ENCODE measurements around the gene SMIM7. TPM values are rescaled to one million over a fixed set of nuclear protein-coding genes. Genes with fewer than 3 reads are reported as not detected.
"Not testable (repeated sequence)": the region's sequence is repeated elsewhere in the genome, so short reads cannot be mapped to it uniquely, and the experiment has no call there.

SMIM7 gene
- total and polyA plus RNA-seq, 4 donors, result 46.9 to 114 (median 81.7) TPM

GRCh38 chr19:16651421-16652188 lies 8.3 kb downstream of the SMIM7 start:
- ATAC-seq (ENCODE audit: low FRiP score); H3K4me1 ChIP-seq (ENCODE audit: control insufficient read depth in 1 of 2, insufficient read depth in 2 of 2, low read length in 2 of 2); H3K27ac ChIP-seq (ENCODE audit: low read depth in 1 of 2, low read length in 2 of 2); H3K9me3 ChIP-seq (ENCODE audit: control insufficient read depth, low read length); H3K27me3 ChIP-seq (ENCODE audit: control insufficient read depth in 1 of 2, insufficient read depth in 2 of 2, low read length in 1 of 2); DNase-seq; H3K4me3 ChIP-seq (ENCODE audit: low read length in 2 of 2); H3K36me3 ChIP-seq (ENCODE audit: control insufficient read depth in 1 of 2, insufficient read depth in 2 of 2, low read length in 1 of 2); intact Hi-C loops (cut with DNase I): not testable (repeated sequence)
- WGBS, 2 donors, result 92 to 94% methylated on average over 8 of the region's 8 CpGs

GRCh38 chr19:16650821-16651220 lies 9.1 kb downstream of the SMIM7 start:
- Histone ChIP-seq H3K27ac (ENCODE audit: low read depth in 1 of 2, low read length in 2 of 2) (no peak overlapping the region), H3K4me1 (ENCODE audit: control insufficient read depth in 1 of 2, insufficient read depth in 2 of 2, low read length in 2 of 2) (no peaks in the 10 kb centered on the region), H3K27me3 (ENCODE audit: control insufficient read depth in 1 of 2, insufficient read depth in 2 of 2, low read length in 1 of 2) (no peaks in the 10 kb centered on the region), H3K4me3 (ENCODE audit: low read length in 2 of 2) (no peak overlapping the region), H3K36me3 (ENCODE audit: control insufficient read depth in 1 of 2, insufficient read depth in 2 of 2, low read length in 1 of 2) (peaks cover 3 to 7% of the 10 kb centered on the region in 2 donors), H3K9me3 (ENCODE audit: control insufficient read depth, low read length) (no peaks in the 10 kb centered on the region)
- ATAC-seq (ENCODE audit: low FRiP score) (no peak), DNase-seq (no peak)
- WGBS, 2 donors, result 80 to 81% methylated on average over 2 of the region's 2 CpGs
- intact Hi-C loops (cut with DNase I), result no loop called here

GRCh38 chr19:16649734-16650133 lies 10.2 kb downstream of the SMIM7 start:
- no peak overlapping the region for H3K27ac ChIP-seq (ENCODE audit: low read depth in 1 of 2, low read length in 2 of 2)
- H3K36me3 ChIP-seq (ENCODE audit: control insufficient read depth in 1 of 2, insufficient read depth in 2 of 2, low read length in 1 of 2), result peaks cover 3 to 10% of the 10 kb centered on the region in 2 donors
- no peak for ATAC-seq (ENCODE audit: low FRiP score)
- H3K9me3 ChIP-seq (ENCODE audit: control insufficient read depth, low read length), result no peaks in the 10 kb centered on the region
- WGBS, 2 donors, result 39 to 62% methylated on average over 9 of the region's 9 CpGs
- DNase-seq, result no peak
- no peaks in the 10 kb centered on the region for H3K4me1 ChIP-seq (ENCODE audit: control insufficient read depth in 1 of 2, insufficient read depth in 2 of 2, low read length in 2 of 2)
- no peaks in the 10 kb centered on the region for H3K27me3 ChIP-seq (ENCODE audit: control insufficient read depth in 1 of 2, insufficient read depth in 2 of 2, low read length in 1 of 2)
- H3K4me3 ChIP-seq (ENCODE audit: low read length in 2 of 2), result no peak overlapping the region
- intact Hi-C loops (cut with DNase I), result no loop called here

GRCh38 chr19:16645140-16645539 lies 14.8 kb downstream of the SMIM7 start:
- no peak overlapping the region for H3K4me3 ChIP-seq (ENCODE audit: low read length in 2 of 2)
- H3K36me3 ChIP-seq (ENCODE audit: control insufficient read depth in 1 of 2, insufficient read depth in 2 of 2, low read length in 1 of 2), result peaks cover 6 to 7% of the 10 kb centered on the region in 2 donors
- DNase-seq, result no peak
- H3K27me3 ChIP-seq (ENCODE audit: control insufficient read depth in 1 of 2, insufficient read depth in 2 of 2, low read length in 1 of 2), result no peaks in the 10 kb centered on the region
- no peak for ATAC-seq (ENCODE audit: low FRiP score)
- no peaks in the 10 kb centered on the region for H3K9me3 ChIP-seq (ENCODE audit: control insufficient read depth, low read length)
- H3K27ac ChIP-seq (ENCODE audit: low read depth in 1 of 2, low read length in 2 of 2), result no peak overlapping the region
- intact Hi-C loops (cut with DNase I), result no loop called here
- H3K4me1 ChIP-seq (ENCODE audit: control insufficient read depth in 1 of 2, insufficient read depth in 2 of 2, low read length in 2 of 2), result no peaks in the 10 kb centered on the region
- WGBS, 2 donors, result 92 to 96% methylated on average over 9 of the region's 9 CpGs

GRCh38 chr19:16641695-16642094 lies 18.2 kb downstream of the SMIM7 start:
- Histone ChIP-seq H3K27ac (ENCODE audit: low read depth in 1 of 2, low read length in 2 of 2) (no peak overlapping the region), H3K4me3 (ENCODE audit: low read length in 2 of 2) (no peak overlapping the region), H3K27me3 (ENCODE audit: control insufficient read depth in 1 of 2, insufficient read depth in 2 of 2, low read length in 1 of 2) (no peaks in the 10 kb centered on the region), H3K4me1 (ENCODE audit: control insufficient read depth in 1 of 2, insufficient read depth in 2 of 2, low read length in 2 of 2) (no peaks in the 10 kb centered on the region), H3K9me3 (ENCODE audit: control insufficient read depth, low read length) (no peaks in the 10 kb centered on the region), H3K36me3 (ENCODE audit: control insufficient read depth in 1 of 2, insufficient read depth in 2 of 2, low read length in 1 of 2) (peaks cover 3 to 11% of the 10 kb centered on the region in 2 donors)
- 98 to 99% methylated on average over 10 of the region's 10 CpGs for WGBS, 2 donors
- DNase-seq (no peak), ATAC-seq (ENCODE audit: low FRiP score) (no peak)
- intact Hi-C loops (cut with DNase I), result no loop called here

GRCh38 chr19:16640951-16641350 lies 19.0 kb downstream of the SMIM7 start:
- WGBS, 2 donors, result 97 to 100% methylated on average over 1 of the region's 1 CpG
- ATAC-seq (ENCODE audit: low FRiP score), result no peak
- no peaks in the 10 kb centered on the region for H3K9me3 ChIP-seq (ENCODE audit: control insufficient read depth, low read length)
- DNase-seq, result no peak
- H3K4me3 ChIP-seq (ENCODE audit: low read length in 2 of 2), result no peak overlapping the region
- H3K27me3 ChIP-seq (ENCODE audit: control insufficient read depth in 1 of 2, insufficient read depth in 2 of 2, low read length in 1 of 2), result no peaks in the 10 kb centered on the region
- intact Hi-C loops (cut with DNase I), result no loop called here
- no peaks in the 10 kb centered on the region for H3K4me1 ChIP-seq (ENCODE audit: control insufficient read depth in 1 of 2, insufficient read depth in 2 of 2, low read length in 2 of 2)
- no peak overlapping the region for H3K27ac ChIP-seq (ENCODE audit: low read depth in 1 of 2, low read length in 2 of 2)
- peaks cover 3 to 11% of the 10 kb centered on the region in 2 donors for H3K36me3 ChIP-seq (ENCODE audit: control insufficient read depth in 1 of 2, insufficient read depth in 2 of 2, low read length in 1 of 2)

GRCh38 chr19:16638666-16639065 lies 21.3 kb downstream of the SMIM7 start:
- H3K4me1 ChIP-seq (ENCODE audit: control insufficient read depth in 1 of 2, insufficient read depth in 2 of 2, low read length in 2 of 2), result no peaks in the 10 kb centered on the region
- H3K9me3 ChIP-seq (ENCODE audit: control insufficient read depth, low read length), result no peaks in the 10 kb centered on the region
- H3K4me3 ChIP-seq (ENCODE audit: low read length in 2 of 2), result no peak overlapping the region
- H3K36me3 ChIP-seq (ENCODE audit: control insufficient read depth in 1 of 2, insufficient read depth in 2 of 2, low read length in 1 of 2), result peaks cover 5 to 6% of the 10 kb centered on the region in 2 donors
- no peak overlapping the region for H3K27ac ChIP-seq (ENCODE audit: low read depth in 1 of 2, low read length in 2 of 2)
- 94 to 97% methylated on average over 1 of the region's 1 CpG for WGBS, 2 donors
- DNase-seq (no peak), ATAC-seq (ENCODE audit: low FRiP score) (no peak)
- intact Hi-C loops (cut with DNase I), result loop anchor here in 1 of 2 donors (1.0 kb wide), 1 partner anchor 19 kb away; no protein-coding TSS in a partner anchor
- H3K27me3 ChIP-seq (ENCODE audit: control insufficient read depth in 1 of 2, insufficient read depth in 2 of 2, low read length in 1 of 2), result no peaks in the 10 kb centered on the region

- H3K36me3 ChIP-seq (ENCODE audit: control insufficient read depth in 1 of 2, insufficient read depth in 2 of 2, low read length in 1 of 2), result peaks cover 5 to 6% of the 10 kb centered on the region in 2 donors
- intact Hi-C loops (cut with DNase I), result no loop called here
- no peaks in the 10 kb centered on the region for H3K9me3 ChIP-seq (ENCODE audit: control insufficient read depth, low read length)
- DNase-seq (no peak), ATAC-seq (ENCODE audit: low FRiP score) (no peak)
- H3K27me3 ChIP-seq (ENCODE audit: control insufficient read depth in 1 of 2, insufficient read depth in 2 of 2, low read length in 1 of 2), result no peaks in the 10 kb centered on the region
- H3K27ac ChIP-seq (ENCODE audit: low read depth in 1 of 2, low read length in 2 of 2), result no peak overlapping the region
- no peaks in the 10 kb centered on the region for H3K4me1 ChIP-seq (ENCODE audit: control insufficient read depth in 1 of 2, insufficient read depth in 2 of 2, low read length in 2 of 2)
- H3K4me3 ChIP-seq (ENCODE audit: low read length in 2 of 2), result no peak overlapping the region
Observed at GRCh38 chr19:16637535-16637934, 22.4 kb downstream of the SMIM7 start.

GRCh38 chr19:16631465-16631864 lies 28.5 kb downstream of the SMIM7 start:
- DNase-seq (no peak), ATAC-seq (ENCODE audit: low FRiP score) (no peak)
- 81 to 91% methylated on average over 6 of the region's 6 CpGs for WGBS, 2 donors
- Histone ChIP-seq H3K27me3 (ENCODE audit: control insufficient read depth in 1 of 2, insufficient read depth in 2 of 2, low read length in 1 of 2) (no peaks in the 10 kb centered on the region), H3K9me3 (ENCODE audit: control insufficient read depth, low read length) (no peaks in the 10 kb centered on the region), H3K27ac (ENCODE audit: low read depth in 1 of 2, low read length in 2 of 2) (no peak overlapping the region), H3K4me1 (ENCODE audit: control insufficient read depth in 1 of 2, insufficient read depth in 2 of 2, low read length in 2 of 2) (no peaks in the 10 kb centered on the region), H3K36me3 (ENCODE audit: control insufficient read depth in 1 of 2, insufficient read depth in 2 of 2, low read length in 1 of 2) (peaks cover 0 to 2% of the 10 kb centered on the region in 2 donors), H3K4me3 (ENCODE audit: low read length in 2 of 2) (no peak overlapping the region)
- intact Hi-C loops (cut with DNase I), result no loop called here
